Mesendoderm (in vitro differentiated cells): ENCODE results near the gene GLI2.

Source experiments
- DNase-seq: peaks from one replicate; pipeline ENCODE4 v3.0.0; 2013
- H2AK5ac ChIP-seq: 2 replicates; pipeline ENCODE4 v1.6.1; 2013; ENCODE audit warnings: low read length, inconsistent platforms
- H2BK120ac ChIP-seq: 2 replicates; pipeline ENCODE4 v1.6.1; 2013; ENCODE audit warnings: low read depth, mild to moderate bottlenecking, low read length, moderate library complexity, mixed read lengths
- H2BK15ac ChIP-seq: replicated peaks from 2 replicates; pipeline ENCODE4 v1.6.1; 2013; ENCODE audit warnings: low read depth, mild to moderate bottlenecking, moderate library complexity
- H2BK5ac ChIP-seq: 2 replicates; pipeline ENCODE4 v1.6.1; 2013; ENCODE audit warnings: low read length, inconsistent platforms
- H3K18ac ChIP-seq: 2 replicates; pipeline ENCODE4 v1.6.1; 2013; ENCODE audit warnings: mild to moderate bottlenecking, low read length, mixed read lengths
- H3K23ac ChIP-seq: one replicate; pipeline ENCODE4 v1.6.1; 2013; ENCODE audit warnings: low read length
- H3K27ac ChIP-seq: 2 replicates; pipeline ENCODE4 v1.5.1; 2013; ENCODE audit warnings: low read depth, mild to moderate bottlenecking, inconsistent platforms, low read length, moderate library complexity
- H3K27me3 ChIP-seq: 2 replicates; pipeline ENCODE4 v1.6.1; 2013; ENCODE audit warnings: low read length, control low read depth, mild to moderate bottlenecking, inconsistent platforms; ENCODE audit not compliant: insufficient read depth, poor library complexity
- H3K36me3 ChIP-seq: 2 replicates; pipeline ENCODE4 v1.6.1; 2013; ENCODE audit warnings: low read length, inconsistent platforms; ENCODE audit not compliant: control insufficient read depth, insufficient read depth
- H3K4ac ChIP-seq: one replicate; pipeline ENCODE4 v1.6.1; 2013; ENCODE audit warnings: low read depth, mild to moderate bottlenecking, low read length, moderate library complexity
- H3K4me1 ChIP-seq: 2 replicates; pipeline ENCODE4 v1.6.1; 2013; ENCODE audit warnings: low read depth, low read length, inconsistent platforms; ENCODE audit not compliant: control insufficient read depth
- H3K4me2 ChIP-seq: 2 replicates; pipeline ENCODE4 v1.6.1; 2013; ENCODE audit warnings: low read length
- H3K4me3 ChIP-seq: 2 replicates; pipeline ENCODE4 v1.5.1; 2013; ENCODE audit warnings: mild to moderate bottlenecking, low read length
- H3K56ac ChIP-seq: one replicate; pipeline ENCODE4 v1.6.1; 2013; ENCODE audit warnings: low read length
- H3K79me1 ChIP-seq: 2 replicates; pipeline ENCODE4 v1.6.1; 2013; ENCODE audit warnings: low read length, inconsistent platforms
- H3K79me2 ChIP-seq: 2 replicates; pipeline ENCODE4 v1.6.1; 2013; ENCODE audit warnings: mild to moderate bottlenecking, low read length; ENCODE audit not compliant: control insufficient read depth, insufficient read depth
- H3K9ac ChIP-seq: 2 replicates; pipeline ENCODE4 v1.6.1; 2013; ENCODE audit warnings: low read length, inconsistent platforms
- H4K5ac ChIP-seq: one replicate; pipeline ENCODE4 v1.6.1; 2013; ENCODE audit warnings: low read length
- H4K8ac ChIP-seq: one replicate; pipeline ENCODE4 v1.6.1; 2013; ENCODE audit warnings: low read depth, mild to moderate bottlenecking, control low read depth, low read length, moderate library complexity
- WGBS: extraction: QIAGEN DNeasy Blood & Tissue Kit; methylation state at CpG from one replicate; pipeline ENCODE4 v1.1.7; 2013; ENCODE audit warnings: low lambda C conversion rate, missing lambda C conversion rate; ENCODE audit not compliant: insufficient coverage; ENCODE audit errors: extremely low coverage; 5-methylcytosine and 5-hydroxymethylcytosine counted together

Gene GLI2

DNA sequence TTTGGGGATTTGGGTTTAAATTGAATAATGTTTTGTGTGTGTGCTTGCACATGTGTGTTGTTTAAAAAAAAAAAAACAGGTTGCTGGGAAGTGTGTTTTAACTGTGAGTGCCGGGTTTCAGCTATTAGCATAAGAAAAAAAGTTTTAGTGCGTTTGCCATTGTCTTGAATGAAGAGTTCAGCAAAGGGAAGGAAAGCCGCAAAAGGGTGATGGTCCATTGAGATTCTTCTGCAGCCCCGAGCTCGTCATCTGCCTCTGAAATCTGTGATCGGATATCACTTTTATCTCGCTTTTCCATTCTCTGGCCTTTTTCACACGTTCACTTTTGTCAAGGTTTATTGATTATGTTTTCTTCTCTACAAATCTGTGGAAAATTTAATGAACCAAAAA, 4.7 kb downstream of the GLI2 start:
- no peak overlapping the region for H3K56ac ChIP-seq
- H2AK5ac ChIP-seq: no peak overlapping the region
- no peak overlapping the region for H3K18ac ChIP-seq
- DNase-seq: no peak
- H3K23ac ChIP-seq: no peak overlapping the region
- H4K5ac ChIP-seq: no peak overlapping the region
- no peak overlapping the region for H3K27ac ChIP-seq
- no peak overlapping the region for H2BK5ac ChIP-seq
- H2BK15ac ChIP-seq: no peak overlapping the region
- no peak overlapping the region for H3K4ac ChIP-seq
- peaks cover 24% of the 10 kb centered on the region for H3K79me1 ChIP-seq
- H3K27me3 ChIP-seq: no peaks in the 10 kb centered on the region
- H3K4me3 ChIP-seq: no peak overlapping the region
- no peak overlapping the region for H4K8ac ChIP-seq
- no peaks in the 10 kb centered on the region for H3K36me3 ChIP-seq
- H3K79me2 ChIP-seq: peaks cover 52% of the 10 kb centered on the region
- peak overlapping the region; percentile 33 for H3K9ac ChIP-seq
- H3K4me2 ChIP-seq: peak overlapping the region; percentile 7
- peaks cover 20% of the 10 kb centered on the region for H3K4me1 ChIP-seq
- H2BK120ac ChIP-seq: no peak overlapping the region
- no CpG with 5 or more reads among the region's 8 CpGs for WGBS

DNA sequence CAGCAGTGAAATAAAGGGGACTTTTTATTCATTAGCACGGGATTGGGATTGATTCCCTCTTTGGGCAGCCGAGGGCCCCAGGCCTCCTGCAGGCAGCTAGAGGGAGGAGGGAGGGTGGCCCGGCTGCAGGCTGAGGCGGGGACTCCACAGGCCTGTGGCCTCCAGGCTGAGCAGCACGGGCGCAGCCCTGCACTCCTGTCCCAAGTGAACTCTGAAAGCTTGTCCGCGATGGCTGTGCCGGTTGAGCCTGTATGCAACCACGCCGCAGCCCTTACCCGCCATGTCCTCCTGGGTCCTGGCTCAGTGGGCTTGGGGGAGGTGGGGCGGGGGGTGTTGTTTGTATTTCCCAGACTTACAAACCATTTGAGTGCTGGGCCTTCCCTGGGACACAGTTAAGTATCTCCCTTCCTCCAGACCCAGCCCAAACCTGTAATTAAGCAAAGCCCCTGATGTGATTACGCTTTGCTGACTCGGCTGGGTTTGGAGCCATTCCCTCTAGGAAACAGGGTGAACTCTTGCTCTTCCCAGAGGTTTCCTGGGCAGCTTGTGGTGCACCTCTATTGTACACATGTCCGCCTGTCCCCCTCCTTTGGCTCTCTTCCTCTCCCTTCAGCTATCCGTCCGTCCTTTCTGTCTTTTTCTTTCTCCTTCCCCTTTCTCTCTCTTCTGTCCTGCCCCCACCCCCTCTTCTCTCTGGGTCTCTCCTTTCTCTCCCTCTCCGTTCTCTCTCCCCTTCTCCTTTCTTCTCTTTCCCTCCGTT, 5.3 kb downstream of the GLI2 start:
- peak overlapping the region; percentile 84 for H3K9ac ChIP-seq
- peak overlapping the region; percentile 46 for H3K4me2 ChIP-seq
- H3K56ac ChIP-seq: peak overlapping the region; percentile 88
- H3K27ac ChIP-seq: peak overlapping the region; percentile 91
- H3K36me3 ChIP-seq: no peaks in the 10 kb centered on the region
- peaks cover 29% of the 10 kb centered on the region for H3K79me1 ChIP-seq
- no peak overlapping the region for H3K4me3 ChIP-seq
- H2AK5ac ChIP-seq: peak overlapping the region; percentile 64
- peak overlapping the region; percentile 29 for H3K23ac ChIP-seq
- no peaks in the 10 kb centered on the region for H3K27me3 ChIP-seq
- H2BK15ac ChIP-seq: no peak overlapping the region
- WGBS: no CpG with 5 or more reads among the region's 20 CpGs
- peaks cover 20% of the 10 kb centered on the region for H3K4me1 ChIP-seq
- H2BK120ac ChIP-seq: peak overlapping the region; percentile 88
- peak overlapping the region; percentile 100 for H3K18ac ChIP-seq
- peak overlapping the region; percentile 99 for H3K4ac ChIP-seq
- H4K8ac ChIP-seq: peak overlapping the region; percentile 5
- no peak overlapping the region for H4K5ac ChIP-seq
- DNase-seq: peak; percentile 92
- H2BK5ac ChIP-seq: peak overlapping the region; percentile 69
- H3K79me2 ChIP-seq: peaks cover 58% of the 10 kb centered on the region

DNA sequence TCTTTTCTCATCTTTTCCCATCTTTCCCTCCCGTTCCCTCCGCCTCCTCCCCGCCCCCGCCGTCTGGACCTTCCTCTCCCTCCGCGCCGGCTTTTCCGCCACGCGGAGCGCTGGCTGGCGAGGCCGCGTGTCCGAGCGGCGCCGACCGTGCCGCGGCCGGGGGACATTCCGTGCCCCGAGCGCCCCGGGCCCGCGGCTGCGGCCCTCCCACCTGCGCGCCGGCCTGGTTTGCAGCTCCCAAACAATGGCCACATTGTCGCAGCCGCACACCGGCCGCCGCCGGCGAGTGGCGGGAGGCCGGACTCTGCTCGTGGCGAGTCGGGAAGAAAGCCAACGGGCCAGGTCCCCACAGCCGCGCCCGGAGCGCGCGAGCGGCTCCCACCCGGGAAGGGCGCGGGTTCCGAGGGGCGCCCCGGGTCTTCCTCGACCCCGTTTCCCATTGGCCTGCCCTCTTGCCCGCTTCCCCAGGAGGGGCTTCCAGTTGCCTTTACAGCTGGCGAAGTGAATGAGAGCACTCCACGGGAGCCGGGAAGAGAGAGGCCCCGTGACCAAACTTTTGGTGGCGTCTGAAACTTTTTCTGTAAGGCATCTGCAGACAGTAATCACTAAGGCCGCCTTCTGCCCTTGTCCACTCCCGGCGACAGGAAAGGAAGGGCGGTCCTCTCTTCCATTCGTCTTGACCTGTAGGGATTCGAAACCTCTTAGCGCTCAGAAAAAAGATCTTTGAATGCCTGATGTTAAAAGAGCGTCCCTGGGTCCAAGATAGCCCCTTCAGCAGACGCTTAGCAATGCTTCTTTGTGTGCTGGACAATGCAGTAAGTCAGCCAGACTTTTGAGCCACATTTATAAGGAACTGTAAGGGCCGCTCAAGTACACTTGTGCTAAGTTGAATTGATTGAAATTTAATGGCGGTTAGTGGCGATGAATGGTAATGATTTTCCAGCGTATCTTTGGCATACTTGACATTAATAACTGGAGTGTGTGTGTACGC, 6.2 kb downstream of the GLI2 start:
- peak overlapping the region; percentile 69 for H3K23ac ChIP-seq
- peak overlapping the region; percentile 93 for H4K8ac ChIP-seq
- peak overlapping the region; percentile 84 for H3K9ac ChIP-seq
- H3K4ac ChIP-seq: peak overlapping the region; percentile 99
- peaks cover 30% of the 10 kb centered on the region for H3K79me1 ChIP-seq
- H3K4me2 ChIP-seq: peak overlapping the region; percentile 46
- WGBS: no CpG with 5 or more reads among the region's 81 CpGs
- H2BK120ac ChIP-seq: peak overlapping the region; percentile 88
- peak overlapping the region; percentile 100 for H3K18ac ChIP-seq
- no peaks in the 10 kb centered on the region for H3K27me3 ChIP-seq
- peak overlapping the region; percentile 91 for H3K27ac ChIP-seq
- peak; percentile 65 for DNase-seq
- no peaks in the 10 kb centered on the region for H3K36me3 ChIP-seq
- H3K56ac ChIP-seq: peak overlapping the region; percentile 88
- H2BK5ac ChIP-seq: peak overlapping the region; percentile 62
- peak overlapping the region; percentile 47 for H4K5ac ChIP-seq
- H2BK15ac ChIP-seq: peak overlapping the region; percentile 93
- H3K4me3 ChIP-seq: peak overlapping the region; percentile 19
- H3K4me1 ChIP-seq: peaks cover 20% of the 10 kb centered on the region
- H3K79me2 ChIP-seq: peaks cover 62% of the 10 kb centered on the region
- no peak overlapping the region for H2AK5ac ChIP-seq

DNA sequence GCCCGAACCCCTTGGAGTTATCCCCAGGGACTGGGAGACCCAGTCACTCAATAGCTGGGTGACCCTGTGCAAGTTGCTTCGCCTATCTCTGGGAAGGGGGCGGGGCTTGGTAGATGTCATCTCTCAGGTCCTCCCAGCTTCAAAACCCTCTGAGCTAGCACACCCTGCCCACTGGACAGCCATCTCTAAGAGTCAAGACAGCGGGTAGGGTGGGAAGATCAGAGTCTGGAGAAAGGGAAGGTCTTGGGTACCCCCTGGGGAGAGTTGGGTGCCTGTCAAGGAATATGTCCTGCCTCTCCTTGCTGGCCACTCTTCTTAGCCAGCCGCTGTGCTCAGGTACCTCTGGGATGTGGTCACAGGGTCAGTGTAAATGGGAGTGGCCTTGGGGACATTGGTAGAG, 8.0 kb downstream of the GLI2 start:
- Histone ChIP-seq H3K4me1 (peaks cover 16% of the 10 kb centered on the region), H2BK120ac (no peak overlapping the region), H3K36me3 (no peaks in the 10 kb centered on the region), H3K56ac (no peak overlapping the region), H4K8ac (no peak overlapping the region), H3K18ac (no peak overlapping the region), H3K4ac (no peak overlapping the region), H4K5ac (no peak overlapping the region), H2BK15ac (no peak overlapping the region), H3K9ac (no peak overlapping the region), H2BK5ac (no peak overlapping the region), H3K79me2 (peaks cover 71% of the 10 kb centered on the region), H3K4me3 (no peak overlapping the region), H3K79me1 (peaks cover 41% of the 10 kb centered on the region), H2AK5ac (no peak overlapping the region), H3K27me3 (no peaks in the 10 kb centered on the region), H3K27ac (no peak overlapping the region), H3K4me2 (no peak overlapping the region), H3K23ac (no peak overlapping the region)
- DNase-seq: no peak
- WGBS: no CpG with 5 or more reads among the region's 5 CpGs

DNA sequence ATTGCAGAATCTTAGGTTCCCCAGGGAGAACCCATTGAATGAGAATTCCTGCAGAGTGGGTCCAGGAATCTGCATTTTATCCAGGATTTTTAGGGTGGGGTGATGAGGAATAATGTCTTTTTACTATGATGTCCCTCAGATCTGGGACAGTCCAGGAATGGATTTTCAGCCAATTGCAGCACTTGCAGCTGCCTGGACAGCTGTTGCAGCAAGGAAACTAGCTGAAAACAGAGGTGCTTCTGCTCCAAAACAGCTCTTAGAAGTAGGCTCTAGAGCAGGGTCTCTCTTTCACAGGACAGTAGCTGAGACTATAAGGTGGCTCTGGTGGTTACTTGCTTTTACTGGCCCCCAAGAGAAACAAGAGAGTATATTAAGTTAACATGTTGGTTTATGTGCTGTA, 9.1 kb downstream of the GLI2 start:
- no peak overlapping the region for H3K56ac ChIP-seq
- H2BK5ac ChIP-seq: no peak overlapping the region
- no peak overlapping the region for H3K23ac ChIP-seq
- H2BK15ac ChIP-seq: no peak overlapping the region
- no peak overlapping the region for H3K18ac ChIP-seq
- H3K4ac ChIP-seq: no peak overlapping the region
- peaks cover 40% of the 10 kb centered on the region for H3K79me1 ChIP-seq
- H3K4me1 ChIP-seq: peaks cover 5% of the 10 kb centered on the region
- no peak overlapping the region for H2BK120ac ChIP-seq
- H2AK5ac ChIP-seq: no peak overlapping the region
- no peak overlapping the region for H4K5ac ChIP-seq
- H3K27ac ChIP-seq: no peak overlapping the region
- no peaks in the 10 kb centered on the region for H3K36me3 ChIP-seq
- DNase-seq: no peak
- H3K79me2 ChIP-seq: peaks cover 67% of the 10 kb centered on the region
- H3K27me3 ChIP-seq: no peaks in the 10 kb centered on the region
- no peak overlapping the region for H3K4me3 ChIP-seq
- no peak overlapping the region for H4K8ac ChIP-seq
- H3K9ac ChIP-seq: no peak overlapping the region
- no peak overlapping the region for H3K4me2 ChIP-seq
